ENCODE data around the gene PNMA6E.

- TF ChIP-seq PATZ1 (CRISPR knock-in tag; IDR thresholded peaks at IDR 0.05; ENCODE audit: borderline replicate concordance) (no peak), POU6F1 (CRISPR knock-in tag; IDR thresholded peaks at IDR 0.05; ENCODE audit: borderline replicate concordance, low read depth) (no peak), RARB (CRISPR knock-in tag; IDR thresholded peaks at IDR 0.05) (no peak), CREB5 (CRISPR knock-in tag; IDR thresholded peaks at IDR 0.05; ENCODE audit: low read depth) (no peak), SNAI2 (CRISPR knock-in tag; IDR thresholded peaks at IDR 0.05) (no peak), OSR1 (CRISPR knock-in tag; IDR thresholded peaks at IDR 0.05) (no peak), ZFP3 (CRISPR knock-in tag; IDR thresholded peaks at IDR 0.05) (no peak), PPARA (CRISPR knock-in tag; IDR thresholded peaks at IDR 0.05; ENCODE audit: borderline replicate concordance) (no peak), ZC3H10 (CRISPR knock-in tag; IDR thresholded peaks at IDR 0.05) (no peak), ARNTL (CRISPR knock-in tag; IDR thresholded peaks at IDR 0.05; ENCODE audit: borderline replicate concordance, low read depth) (no peak)
Observed at GRCh38 chrX:153401133-153401764, at the start of gene PNMA6E.
